GM21576 (cell line): ENCODE measurements around the gene TEAD2.

Source experiments
- ATAC-seq: cut with Tn5 transposase; IDR thresholded peaks from one replicate; pipeline ENCODE4 v1.9.1; 2021; ENCODE audit warnings: mild to moderate bottlenecking, moderate library complexity; ENCODE audit not compliant: unreplicated experiment

Gene TEAD2

DNA sequence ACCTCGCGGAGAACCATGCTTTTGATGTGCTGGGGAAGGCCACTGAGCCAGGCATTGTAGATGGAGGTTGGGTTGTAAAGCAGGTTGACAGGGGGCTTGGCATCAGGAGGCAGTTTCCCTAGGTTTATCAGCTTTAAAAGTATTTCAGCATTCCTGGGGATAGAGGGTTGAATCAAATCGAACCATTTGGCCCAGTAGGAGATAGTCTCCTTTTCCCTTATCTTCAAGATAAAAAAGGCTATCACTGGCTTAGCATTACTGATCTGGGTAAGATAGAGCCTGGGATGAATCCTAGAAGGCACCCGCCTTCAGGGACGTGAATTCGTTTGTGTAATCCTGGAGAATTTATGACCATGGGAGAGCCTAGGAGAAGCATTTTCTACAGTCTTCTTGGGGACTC, 67.8 kb downstream of the TEAD2 start:
- no peak for ATAC-seq
